NCI-H2081 treated with DMSO at 0.1 percent for 48 hours (cell line): ENCODE measurements around the gene SC5D.

Experiments
- DNase-seq: peaks from one replicate; lab custom pipeline; 2025; lab: John Stamatoyannopoulos, UW

The SC5D gene

GRCh38 chr11:121291896-121292494, 576 bp upstream of the SC5D start:
- no peak for DNase-seq

GRCh38 chr11:121293288-121293594, 670 bp downstream of the SC5D start:
- no peak for DNase-seq

GRCh38 chr11:121295246-121296029, 2.9 kb downstream of the SC5D start:
- DNase-seq, result no peak

- no peak for DNase-seq
Observed at GRCh38 chr11:121297872-121298271, 5.3 kb downstream of the SC5D start.

- no peak for DNase-seq
Observed at GRCh38 chr11:121298774-121299173, 6.2 kb downstream of the SC5D start.

- DNase-seq, result no peak
Observed at GRCh38 chr11:121299417-121299816, 6.8 kb downstream of the SC5D start.

GRCh38 chr11:121300313-121300971, 7.9 kb downstream of the SC5D start:
- DNase-seq, result no peak

- DNase-seq, result no peak
Observed at GRCh38 chr11:121300972-121301699, 8.6 kb downstream of the SC5D start.

- DNase-seq, result no peak
Observed at GRCh38 chr11:121304759-121305158, 12.2 kb downstream of the SC5D start.

GRCh38 chr11:121308816-121309215, 16.2 kb downstream of the SC5D start:
- DNase-seq, result no peak

GRCh38 chr11:121309688-121310087, 17.1 kb downstream of the SC5D start:
- no peak for DNase-seq

- no peak for DNase-seq
Observed at GRCh38 chr11:121310908-121311307, 18.3 kb downstream of the SC5D start.

- DNase-seq, result no peak
Observed at GRCh38 chr11:121311373-121311772, 18.8 kb downstream of the SC5D start.

GRCh38 chr11:121312483-121312882, 19.9 kb downstream of the SC5D start:
- no peak for DNase-seq

GRCh38 chr11:121318848-121319834, 26.6 kb downstream of the SC5D start:
- no peak for DNase-seq

GRCh38 chr11:121321614-121322243, 29.2 kb downstream of the SC5D start:
- no peak for DNase-seq

- DNase-seq, result no peak
Observed at GRCh38 chr11:121323046-121323607, 30.6 kb downstream of the SC5D start.

GRCh38 chr11:121326230-121326629, 33.7 kb downstream of the SC5D start:
- no peak for DNase-seq

GRCh38 chr11:121327553-121327952, 35.0 kb downstream of the SC5D start:
- DNase-seq, result no peak

GRCh38 chr11:121328176-121328966, 35.8 kb downstream of the SC5D start:
- no peak for DNase-seq
